Upper lobe of right lung (tissue), 1 donor: ENCODE results near the gene MVD. TPM values are rescaled to one million over a fixed set of nuclear protein-coding genes. Genes with fewer than 3 reads are reported as not detected.

Experiments used
- ATAC-seq: fragments of 200-7000 bp; cut with Tn5 transposase; one replicate; pipeline ENCODE4 v1.9.1; 2020; ENCODE audit warnings: mild to moderate bottlenecking, moderate library complexity
- DNase-seq: peaks from one replicate; pipeline ENCODE4 v3.0.0-alpha.2; 2020
- H3K27ac ChIP-seq: fragments of 200-600 bp; one replicate; pipeline ENCODE4 v1.8.0; 2022
- H3K27me3 ChIP-seq: fragments of 200-600 bp; one replicate; pipeline ENCODE4 v1.8.0; 2022; ENCODE audit warnings: mild to moderate bottlenecking
- H3K36me3 ChIP-seq: fragments of 200-600 bp; one replicate; pipeline ENCODE4 v1.8.0; 2022
- H3K4me1 ChIP-seq: fragments of 200-600 bp; one replicate; pipeline ENCODE4 v1.8.0; 2022
- H3K4me3 ChIP-seq: fragments of 200-600 bp; one replicate; pipeline ENCODE4 v1.8.0; 2022; ENCODE audit warnings: mild to moderate bottlenecking
- H3K9me3 ChIP-seq: fragments of 200-600 bp; one replicate; pipeline ENCODE4 v1.8.0; 2022
- intact Hi-C: fragments of 100-400 bp; cut with DNase I; formaldehyde crosslinking; loops from one replicate; pipeline ENCODE4 v1.11.0; 2022
- total RNA-seq: library from RNA; stranded (reverse); fragmentation: NEBNext Ultra II Directional; extraction: Animal tissue kit (Norgen Biotek cat#: 25700); gene quantifications from one replicate; pipeline ENCODE4 v1.2.1, GENCODE V29; 2021
- TF ChIP-seq, protein P1 (sequence below): fragments of 200-600 bp; IDR thresholded peaks from one replicate; pipeline ENCODE4 v1.8.0; 2022; ENCODE audit warnings: antibody characterized with exemption
- donor health status: DM: no; HTN: yes; CAD: no; lungs with severe emphysema.

MVD gene
- total RNA-seq, 1 donor from 2014 or later: 104 TPM

DNA sequence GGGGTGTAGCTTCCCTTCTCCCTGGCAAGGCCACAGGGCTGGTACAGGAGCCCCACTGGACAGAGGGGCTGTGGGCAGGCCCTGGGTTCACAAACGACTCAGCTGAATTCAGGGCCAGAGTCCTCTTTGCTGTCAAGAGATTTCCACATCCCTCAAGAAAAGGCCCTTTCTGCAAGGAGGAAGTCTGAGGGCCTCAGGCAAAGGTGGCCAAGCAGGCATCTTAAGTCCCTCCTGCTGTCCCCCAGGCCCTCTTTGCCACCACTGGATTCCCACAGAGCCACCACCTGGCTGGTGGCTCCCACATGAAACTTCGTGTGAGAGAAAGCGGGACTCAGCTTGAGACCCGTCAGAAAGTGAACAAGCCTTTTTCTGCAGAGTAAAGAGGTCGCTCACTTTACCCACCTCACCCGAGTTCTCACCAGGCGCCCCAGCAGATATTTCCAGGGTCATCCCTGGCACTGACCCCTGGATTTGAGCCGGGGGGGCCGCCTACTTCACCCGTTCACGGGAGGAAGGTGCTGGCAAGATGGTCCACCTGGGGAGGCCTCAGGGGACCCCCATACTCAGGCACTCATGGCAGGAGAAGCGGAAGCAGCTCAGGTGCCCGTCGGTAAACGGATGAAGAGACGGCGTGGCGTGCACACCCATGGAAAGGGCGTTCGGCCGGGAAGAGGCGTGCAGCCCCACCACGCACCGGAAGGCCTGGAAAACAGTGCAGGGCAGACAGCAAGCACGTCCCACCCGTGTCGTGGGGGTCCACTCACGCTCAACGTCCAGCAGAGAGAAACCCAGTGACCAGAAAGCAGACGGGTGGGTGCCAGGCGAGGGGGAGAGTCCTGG is 39.7 kb upstream of the MVD start:
- Histone ChIP-seq H3K27ac (peak overlapping the region; percentile 84), H3K27me3 (no peaks in the 10 kb centered on the region), H3K4me3 (peak overlapping the region; percentile 99), H3K4me1 (peaks cover 64% of the 10 kb centered on the region), H3K9me3 (no peaks in the 10 kb centered on the region), H3K36me3 (peaks cover 23% of the 10 kb centered on the region)
- no peak for DNase-seq
- intact Hi-C loops: no loop called here
- no peak for ATAC-seq
- TF ChIP-seq, protein P1, sequence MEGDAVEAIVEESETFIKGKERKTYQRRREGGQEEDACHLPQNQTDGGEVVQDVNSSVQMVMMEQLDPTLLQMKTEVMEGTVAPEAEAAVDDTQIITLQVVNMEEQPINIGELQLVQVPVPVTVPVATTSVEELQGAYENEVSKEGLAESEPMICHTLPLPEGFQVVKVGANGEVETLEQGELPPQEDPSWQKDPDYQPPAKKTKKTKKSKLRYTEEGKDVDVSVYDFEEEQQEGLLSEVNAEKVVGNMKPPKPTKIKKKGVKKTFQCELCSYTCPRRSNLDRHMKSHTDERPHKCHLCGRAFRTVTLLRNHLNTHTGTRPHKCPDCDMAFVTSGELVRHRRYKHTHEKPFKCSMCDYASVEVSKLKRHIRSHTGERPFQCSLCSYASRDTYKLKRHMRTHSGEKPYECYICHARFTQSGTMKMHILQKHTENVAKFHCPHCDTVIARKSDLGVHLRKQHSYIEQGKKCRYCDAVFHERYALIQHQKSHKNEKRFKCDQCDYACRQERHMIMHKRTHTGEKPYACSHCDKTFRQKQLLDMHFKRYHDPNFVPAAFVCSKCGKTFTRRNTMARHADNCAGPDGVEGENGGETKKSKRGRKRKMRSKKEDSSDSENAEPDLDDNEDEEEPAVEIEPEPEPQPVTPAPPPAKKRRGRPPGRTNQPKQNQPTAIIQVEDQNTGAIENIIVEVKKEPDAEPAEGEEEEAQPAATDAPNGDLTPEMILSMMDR: no peak

DNA sequence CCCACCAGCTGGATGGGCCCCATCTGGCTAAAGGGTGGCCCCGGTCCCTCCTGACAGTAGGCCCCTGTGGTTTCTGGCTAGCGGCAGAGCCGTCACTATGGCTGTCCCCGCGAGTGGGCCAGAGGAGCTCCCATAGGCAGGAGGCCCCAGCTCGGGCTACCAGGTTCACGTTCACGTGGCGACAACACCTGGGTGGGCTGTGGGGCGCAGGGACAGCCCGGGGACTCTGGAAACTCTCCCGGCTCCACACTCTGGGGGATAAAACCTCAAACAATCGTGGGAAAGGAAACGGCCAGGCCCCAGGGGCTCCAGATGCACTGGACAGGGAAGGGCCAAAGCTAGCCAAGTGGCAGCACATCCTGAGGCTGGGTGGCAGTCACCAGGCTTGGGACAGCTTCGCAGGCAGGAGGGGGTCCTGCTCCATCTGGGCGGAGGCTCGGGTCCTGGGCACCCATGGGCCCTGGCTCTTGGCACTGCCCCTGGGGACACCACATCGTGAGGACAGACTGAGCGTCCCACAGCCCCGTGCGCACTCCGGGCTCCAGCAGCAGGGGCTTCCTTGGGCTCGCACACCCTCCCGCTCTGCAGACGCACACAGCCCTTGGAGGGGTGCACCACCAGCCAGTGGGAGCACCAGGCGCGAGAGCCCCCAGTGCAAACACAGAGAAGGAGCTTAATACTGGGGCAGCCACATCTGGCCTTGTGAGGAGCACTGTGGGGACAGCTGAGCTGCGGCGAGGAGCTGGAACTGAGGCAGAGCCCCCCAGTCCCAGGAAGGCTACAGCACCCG is 38.9 kb upstream of the MVD start:
- intact Hi-C loops: no loop called here
- Histone ChIP-seq H3K4me1 (peaks cover 55% of the 10 kb centered on the region), H3K9me3 (no peaks in the 10 kb centered on the region), H3K27ac (peak overlapping the region; percentile 84), H3K36me3 (peaks cover 31% of the 10 kb centered on the region), H3K4me3 (peak overlapping the region; percentile 99), H3K27me3 (no peaks in the 10 kb centered on the region)
- TF ChIP-seq, protein P1: no peak
- no peak for DNase-seq
- ATAC-seq: no peak

DNA sequence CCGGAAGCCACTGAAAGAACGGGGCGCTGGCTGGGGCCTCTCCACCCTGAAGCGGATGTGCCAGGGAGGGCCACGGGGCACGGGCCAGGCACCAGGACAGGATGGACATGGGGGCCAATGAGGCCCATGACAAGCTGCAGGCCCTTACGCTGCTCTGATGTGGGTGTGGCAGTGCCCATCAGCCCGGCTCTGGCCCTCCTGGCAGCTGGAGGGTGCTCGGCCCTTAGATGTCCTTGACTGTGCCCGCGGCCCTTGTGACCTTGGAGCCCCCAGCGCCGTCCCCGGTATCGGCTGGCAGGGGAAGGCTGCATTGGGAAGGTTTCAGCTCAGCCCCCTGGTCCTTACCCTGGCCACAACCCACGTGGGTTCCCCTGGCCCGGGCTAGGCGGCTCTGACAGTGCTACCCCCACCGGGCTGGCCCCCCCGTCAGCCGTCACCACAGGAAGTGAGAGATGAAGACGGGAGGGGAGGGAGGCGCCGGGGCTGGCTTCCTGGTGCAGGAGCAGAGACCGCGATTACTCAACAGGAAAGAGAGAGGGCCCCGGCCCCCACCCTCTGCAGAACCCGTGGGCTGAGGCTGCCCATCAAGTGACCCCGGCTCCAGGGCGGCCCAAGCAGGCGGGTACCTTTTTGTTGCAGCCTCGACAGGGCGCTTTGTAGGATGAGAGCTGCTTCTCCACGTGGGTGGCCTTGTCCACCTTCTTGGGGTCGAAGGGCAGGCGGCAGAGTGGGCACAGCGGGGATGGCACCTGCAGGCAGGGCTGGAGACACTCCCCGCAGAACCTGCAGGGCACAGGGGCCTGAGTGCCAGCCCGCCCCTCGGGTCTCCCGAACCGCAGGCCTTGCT is 38.0 kb upstream of the MVD start:
- peak overlapping the region; percentile 99 for H3K4me3 ChIP-seq
- peak; percentile 97 for DNase-seq
- TF ChIP-seq, protein P1: no peak
- H3K9me3 ChIP-seq: no peaks in the 10 kb centered on the region
- no peaks in the 10 kb centered on the region for H3K27me3 ChIP-seq
- peak; percentile 82 for ATAC-seq
- H3K4me1 ChIP-seq: peaks cover 53% of the 10 kb centered on the region
- intact Hi-C loops: no loop called here
- H3K27ac ChIP-seq: peak overlapping the region; percentile 84
- H3K36me3 ChIP-seq: peaks cover 36% of the 10 kb centered on the region

DNA sequence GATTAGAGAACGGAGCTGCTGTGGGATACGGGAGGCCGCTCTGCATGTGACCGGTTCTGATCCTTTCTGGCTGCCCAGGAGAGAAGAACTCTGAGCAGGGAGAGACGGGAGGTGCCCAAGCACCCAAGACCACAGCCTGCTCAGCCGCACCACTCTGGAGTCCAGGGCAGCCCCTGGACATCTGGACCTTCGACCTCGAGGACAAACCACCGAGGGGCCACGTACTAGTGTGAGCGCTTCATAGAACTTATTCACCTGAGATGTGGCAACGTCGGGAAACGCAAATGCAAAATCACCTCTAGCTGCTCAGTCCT is 37.4 kb upstream of the MVD start:
- TF ChIP-seq, protein P1: no peak
- intact Hi-C loops: no loop called here
- peak overlapping the region; percentile 84 for H3K27ac ChIP-seq
- H3K4me3 ChIP-seq: peak overlapping the region; percentile 99
- DNase-seq: no peak
- no peak for ATAC-seq
- H3K36me3 ChIP-seq: peaks cover 36% of the 10 kb centered on the region
- peaks cover 51% of the 10 kb centered on the region for H3K4me1 ChIP-seq
- H3K27me3 ChIP-seq: no peaks in the 10 kb centered on the region
- H3K9me3 ChIP-seq: no peaks in the 10 kb centered on the region

DNA sequence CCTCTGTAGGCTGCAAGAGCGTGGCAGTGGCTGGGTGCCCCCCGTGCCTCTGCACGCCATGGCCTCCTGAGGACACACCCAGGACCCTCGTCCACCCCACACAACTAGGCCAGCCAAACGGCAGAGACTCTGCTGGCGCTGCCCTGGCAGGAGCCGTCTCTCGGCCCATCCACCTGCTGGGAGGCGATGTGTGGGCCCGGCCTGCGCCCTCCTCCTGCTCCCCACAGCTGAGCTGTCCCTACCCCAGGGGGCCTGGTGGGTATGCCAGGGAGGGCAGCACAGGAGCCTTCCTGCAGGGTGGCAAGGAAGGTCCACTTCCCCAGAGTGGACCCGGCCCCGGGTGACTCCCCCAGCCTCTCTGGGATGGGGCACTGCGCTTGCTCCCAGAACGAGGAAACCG is 36.3 kb upstream of the MVD start:
- H3K36me3 ChIP-seq: peaks cover 36% of the 10 kb centered on the region
- H3K4me3 ChIP-seq: no peak overlapping the region
- DNase-seq: no peak
- H3K9me3 ChIP-seq: no peaks in the 10 kb centered on the region
- H3K27ac ChIP-seq: no peak overlapping the region
- intact Hi-C loops: no loop called here
- no peaks in the 10 kb centered on the region for H3K27me3 ChIP-seq
- TF ChIP-seq, protein P1: no peak
- peaks cover 41% of the 10 kb centered on the region for H3K4me1 ChIP-seq
- ATAC-seq: no peak
